ENCODE results near the gene IFNAR1. TPM values are rescaled to one million over a fixed set of nuclear protein-coding genes. Genes with fewer than 3 reads are reported as not detected.

The IFNAR1 gene
- total and polyA plus RNA-seq, 2 of the 8 experiments (the other 6 are each of a cell fraction or from before 2014, with no cell fraction given) = 3.1 to 17.1 TPM

- TF ChIP-seq CHD7 (IDR thresholded peaks at IDR 0.05; ENCODE audit: insufficient replicate concordance, low read length) (no peak), MAFK (IDR thresholded peaks at IDR 0.05; ENCODE audit: low read depth, low read length) (no peak), GABPA (IDR thresholded peaks at IDR 0.05; ENCODE audit: borderline replicate concordance, insufficient read depth, low read length) (no peak)
These were observed 52.6 kb downstream of the IFNAR1 start (continued) for GRCh38 chr21:33377221-33377920.
